GM19372 (cell line): ENCODE data around the gene CEBPG.
A peak's percentile ranks its signal among the peaks of the same experiment; 100 is the strongest.

Experiments
- ATAC-seq: cut with Tn5 transposase; IDR thresholded peaks from one replicate; pipeline ENCODE4 v1.9.1; 2021; ENCODE audit warnings: mild to moderate bottlenecking, low read depth, moderate library complexity; ENCODE audit not compliant: unreplicated experiment

Gene CEBPG

GRCh38 chr19:33373453-33374235 is at the start of gene CEBPG:
Gene CEBPG, plus strand, starts transcription at chr19:33373709. Its CDS starts 5,531 bp downstream, at chr19:33379240.
- ATAC-seq, result peak; percentile 88

- ATAC-seq, result no peak
Measured at GRCh38 chr19:33324628-33325027, 48.9 kb upstream of the CEBPG start.

- ATAC-seq, result no peak
Measured at GRCh38 chr19:33325920-33326319, 47.6 kb upstream of the CEBPG start.

GRCh38 chr19:33329060-33329459 is 44.4 kb upstream of the CEBPG start:
- no peak for ATAC-seq

- ATAC-seq, result no peak
Measured at GRCh38 chr19:33329736-33330135, 43.8 kb upstream of the CEBPG start.

- ATAC-seq, result no peak
Measured at GRCh38 chr19:33332248-33332647, 41.3 kb upstream of the CEBPG start.

- no peak for ATAC-seq
Measured at GRCh38 chr19:33333151-33333550, 40.4 kb upstream of the CEBPG start.

- ATAC-seq, result no peak
Measured at GRCh38 chr19:33333642-33334041, 39.9 kb upstream of the CEBPG start.

- no peak for ATAC-seq
Measured at GRCh38 chr19:33334271-33334670, 39.2 kb upstream of the CEBPG start.

GRCh38 chr19:33335446-33335845 is 38.1 kb upstream of the CEBPG start:
- ATAC-seq, result no peak

GRCh38 chr19:33339016-33339984 is 34.2 kb upstream of the CEBPG start:
- ATAC-seq, result no peak

- no peak for ATAC-seq
Measured at GRCh38 chr19:33340991-33341390, 32.5 kb upstream of the CEBPG start.

- ATAC-seq, result no peak
Measured at GRCh38 chr19:33343301-33343700, 30.2 kb upstream of the CEBPG start.

- no peak for ATAC-seq
Measured at GRCh38 chr19:33343859-33344572, 29.5 kb upstream of the CEBPG start.

GRCh38 chr19:33344573-33344925 is 29.0 kb upstream of the CEBPG start:
- no peak for ATAC-seq

GRCh38 chr19:33345163-33345562 is 28.3 kb upstream of the CEBPG start:
- no peak for ATAC-seq

- no peak for ATAC-seq
Measured at GRCh38 chr19:33346665-33347064, 26.8 kb upstream of the CEBPG start.

GRCh38 chr19:33347300-33347699 is 26.2 kb upstream of the CEBPG start:
- ATAC-seq, result no peak

GRCh38 chr19:33348301-33349010 is 25.1 kb upstream of the CEBPG start:
- ATAC-seq, result no peak
